ENCODE results near the gene SHBG. TPM values are rescaled to one million over a fixed set of nuclear protein-coding genes. Genes with fewer than 3 reads are reported as not detected.

Gene SHBG
- total and polyA plus RNA-seq, 2 of the 8 experiments (the other 6 are each of a cell fraction or from before 2014, with no cell fraction given): 1.1 to 1.2 TPM

- no peak for TF ChIP-seq SAP30 (IDR thresholded peaks at IDR 0.05; ENCODE audit: insufficient read depth, insufficient replicate concordance, low read length)
- no peak for TF ChIP-seq BCL11A (IDR thresholded peaks at IDR 0.05; ENCODE audit: low read depth in 2 of 2, low read length in 2 of 2)
Observed at GRCh38 chr17:7629939-7630571, at the start of gene SHBG (continued).
